GM12892 (cell line): ENCODE results near the gene FSHR.

Experiments used
- POLR2A ChIP-seq: IDR thresholded peaks from 2 replicates; pipeline ENCODE4 v1.6.1; 2011; ENCODE audit warnings: low read depth, low read length, control low read depth
- POLR2AphosphoS5 ChIP-seq: IDR thresholded peaks from 2 replicates; pipeline ENCODE4 v1.6.1; 2011; ENCODE audit warnings: low read depth, low read length, control low read depth
- TAF1 ChIP-seq: IDR thresholded peaks from 2 replicates; pipeline ENCODE4 v1.6.1; 2011; ENCODE audit warnings: low read depth, mild to moderate bottlenecking, control low read depth, low read length, borderline replicate concordance

DNA sequence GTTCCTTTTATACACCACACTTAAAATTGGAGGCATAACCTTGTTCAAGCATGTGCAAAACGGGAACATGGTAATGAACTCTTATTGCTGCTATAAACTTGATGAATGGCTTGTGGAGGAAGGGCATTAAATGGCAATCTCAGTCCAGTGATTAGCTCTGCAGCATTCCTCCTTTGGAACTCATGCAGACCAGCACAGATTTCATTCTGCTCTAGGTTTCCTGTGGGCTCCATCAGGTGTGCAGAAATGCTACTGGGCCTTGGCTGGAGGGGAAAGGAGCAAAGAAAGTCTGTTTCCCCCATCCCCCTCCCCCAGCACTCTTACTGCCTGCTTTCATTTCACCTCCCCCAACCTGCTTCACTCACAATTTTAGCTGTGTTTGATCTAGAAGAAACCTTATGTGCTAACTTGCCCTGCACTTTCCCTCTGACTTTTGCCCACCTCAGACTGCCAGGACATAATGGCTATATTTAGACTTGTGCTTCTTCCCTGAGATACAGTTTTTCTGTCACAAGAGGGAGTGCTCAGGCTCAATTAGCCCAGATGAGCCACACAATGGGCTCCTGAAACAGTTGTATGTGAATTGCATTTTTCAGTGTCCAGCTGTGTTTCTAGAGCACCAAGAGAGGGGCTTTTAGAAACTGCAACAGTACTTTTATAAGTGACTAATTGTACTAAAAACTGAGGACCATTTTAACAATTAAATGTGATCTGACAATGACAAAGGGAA, 109.8 kb downstream of the FSHR start:
- TF ChIP-seq POLR2A (no peak), TAF1 (no peak), POLR2AphosphoS5 (no peak)
